AG09309 (cell line): ENCODE results near the gene VPS51.
"Not testable (repeated sequence)": the region's sequence is repeated elsewhere in the genome, so short reads cannot be mapped to it uniquely, and the experiment has no call there.

Experiments used
- DNase-seq: peaks from one replicate; pipeline ENCODE4 v3.0.0-alpha.2; 2010; ENCODE audit warnings: low read depth
- H3K4me3 ChIP-seq: 2 replicates; pipeline ENCODE4 v1.5.1; 2011; ENCODE audit warnings: mild to moderate bottlenecking, low read depth, low read length, moderate library complexity; ENCODE audit not compliant: control insufficient read depth
- TF ChIP-seq, protein P1 (sequence below): IDR thresholded peaks from 2 replicates; pipeline ENCODE4 v1.5.1; 2011; ENCODE audit warnings: mild to moderate bottlenecking, low read depth, low read length, inconsistent platforms; ENCODE audit not compliant: insufficient read depth, control insufficient read depth; ENCODE audit errors: missing control alignments

The VPS51 gene

GRCh38 chr11:65114538-65115171 is 18.6 kb downstream of the VPS51 start:
- DNase-seq, result no peak
- TF ChIP-seq, protein P1, sequence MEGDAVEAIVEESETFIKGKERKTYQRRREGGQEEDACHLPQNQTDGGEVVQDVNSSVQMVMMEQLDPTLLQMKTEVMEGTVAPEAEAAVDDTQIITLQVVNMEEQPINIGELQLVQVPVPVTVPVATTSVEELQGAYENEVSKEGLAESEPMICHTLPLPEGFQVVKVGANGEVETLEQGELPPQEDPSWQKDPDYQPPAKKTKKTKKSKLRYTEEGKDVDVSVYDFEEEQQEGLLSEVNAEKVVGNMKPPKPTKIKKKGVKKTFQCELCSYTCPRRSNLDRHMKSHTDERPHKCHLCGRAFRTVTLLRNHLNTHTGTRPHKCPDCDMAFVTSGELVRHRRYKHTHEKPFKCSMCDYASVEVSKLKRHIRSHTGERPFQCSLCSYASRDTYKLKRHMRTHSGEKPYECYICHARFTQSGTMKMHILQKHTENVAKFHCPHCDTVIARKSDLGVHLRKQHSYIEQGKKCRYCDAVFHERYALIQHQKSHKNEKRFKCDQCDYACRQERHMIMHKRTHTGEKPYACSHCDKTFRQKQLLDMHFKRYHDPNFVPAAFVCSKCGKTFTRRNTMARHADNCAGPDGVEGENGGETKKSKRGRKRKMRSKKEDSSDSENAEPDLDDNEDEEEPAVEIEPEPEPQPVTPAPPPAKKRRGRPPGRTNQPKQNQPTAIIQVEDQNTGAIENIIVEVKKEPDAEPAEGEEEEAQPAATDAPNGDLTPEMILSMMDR, result no peak
- H3K4me3 ChIP-seq, result no peak overlapping the region

DNA sequence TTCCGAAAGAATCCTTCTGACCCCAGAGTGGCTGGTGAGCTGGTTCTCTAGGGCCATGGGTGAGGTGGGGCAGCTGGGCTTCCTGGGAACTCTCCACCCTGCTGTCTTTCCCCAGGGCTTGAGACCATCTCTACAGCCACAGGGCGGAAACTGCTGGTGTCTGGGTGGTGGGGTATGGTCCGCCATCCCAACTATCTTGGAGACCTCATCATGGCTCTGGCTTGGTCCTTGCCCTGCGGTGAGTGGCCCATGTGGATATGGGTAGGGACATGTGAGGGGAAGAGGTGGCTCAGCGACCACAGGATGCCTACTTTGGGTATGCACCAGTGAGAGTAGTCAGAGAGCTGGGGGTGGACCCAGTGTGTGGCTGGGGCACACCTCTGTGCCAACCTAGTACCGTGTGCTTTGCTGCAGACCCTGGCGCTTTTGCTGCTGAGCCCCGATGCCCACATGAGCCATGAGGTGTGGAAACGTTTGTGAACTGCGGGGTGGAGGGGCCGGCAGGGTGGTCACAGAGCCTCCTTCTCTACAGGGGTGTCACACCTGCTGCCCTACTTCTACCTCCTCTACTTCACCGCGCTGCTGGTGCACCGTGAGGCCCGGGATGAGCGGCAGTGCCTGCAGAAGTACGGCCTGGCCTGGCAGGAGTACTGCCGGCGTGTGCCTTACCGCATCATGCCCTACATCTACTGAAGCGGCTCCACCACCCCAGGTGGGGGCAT is 19.5 kb downstream of the VPS51 start:
- TF ChIP-seq, protein P1, result no peak
- no peak for DNase-seq
- H3K4me3 ChIP-seq, result no peak overlapping the region

DNA sequence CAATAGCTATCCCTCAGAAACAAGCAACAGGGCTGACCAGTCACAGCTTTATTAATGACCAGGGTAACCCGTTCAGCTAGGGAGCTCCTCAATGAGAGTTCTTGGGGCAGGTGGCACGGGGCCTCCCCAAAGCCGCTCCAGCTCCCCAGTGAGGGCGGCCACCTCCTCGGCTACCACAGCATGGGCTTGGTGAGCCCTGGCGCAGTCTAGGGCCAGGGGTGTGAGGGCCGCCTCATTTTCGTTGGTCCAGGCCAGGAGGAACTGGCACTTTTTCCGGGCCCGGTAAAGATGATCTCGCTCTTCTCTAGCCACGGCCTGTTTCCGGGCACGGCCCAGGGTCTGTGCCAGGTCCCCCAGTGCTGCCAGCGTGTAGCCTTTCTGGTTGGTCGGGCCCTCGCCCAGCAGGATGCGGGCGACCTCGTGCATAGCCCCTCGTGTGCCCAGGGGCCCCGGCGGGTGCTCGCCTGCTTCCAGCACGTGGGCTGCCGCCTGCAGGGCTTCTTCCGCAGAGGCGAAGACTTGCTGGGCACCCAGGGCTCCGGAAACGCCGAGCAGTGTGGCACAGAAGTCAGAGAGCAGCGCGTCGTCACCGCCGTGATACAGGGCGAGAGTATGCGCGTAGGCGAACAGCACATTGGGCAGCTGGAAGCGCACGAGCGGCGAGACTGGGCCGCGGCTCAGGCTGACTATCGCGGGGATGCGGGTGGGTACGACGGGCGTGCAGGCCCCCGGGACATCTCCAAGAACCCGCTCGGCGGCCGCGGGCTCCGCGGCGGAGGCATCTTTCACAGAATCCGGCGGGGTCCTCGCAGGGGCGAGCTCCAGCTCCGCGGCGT is 20.6 kb downstream of the VPS51 start:
- DNase-seq, result no peak
- TF ChIP-seq, protein P1, result peak; percentile 4
- peak overlapping the region; percentile 63 for H3K4me3 ChIP-seq

DNA sequence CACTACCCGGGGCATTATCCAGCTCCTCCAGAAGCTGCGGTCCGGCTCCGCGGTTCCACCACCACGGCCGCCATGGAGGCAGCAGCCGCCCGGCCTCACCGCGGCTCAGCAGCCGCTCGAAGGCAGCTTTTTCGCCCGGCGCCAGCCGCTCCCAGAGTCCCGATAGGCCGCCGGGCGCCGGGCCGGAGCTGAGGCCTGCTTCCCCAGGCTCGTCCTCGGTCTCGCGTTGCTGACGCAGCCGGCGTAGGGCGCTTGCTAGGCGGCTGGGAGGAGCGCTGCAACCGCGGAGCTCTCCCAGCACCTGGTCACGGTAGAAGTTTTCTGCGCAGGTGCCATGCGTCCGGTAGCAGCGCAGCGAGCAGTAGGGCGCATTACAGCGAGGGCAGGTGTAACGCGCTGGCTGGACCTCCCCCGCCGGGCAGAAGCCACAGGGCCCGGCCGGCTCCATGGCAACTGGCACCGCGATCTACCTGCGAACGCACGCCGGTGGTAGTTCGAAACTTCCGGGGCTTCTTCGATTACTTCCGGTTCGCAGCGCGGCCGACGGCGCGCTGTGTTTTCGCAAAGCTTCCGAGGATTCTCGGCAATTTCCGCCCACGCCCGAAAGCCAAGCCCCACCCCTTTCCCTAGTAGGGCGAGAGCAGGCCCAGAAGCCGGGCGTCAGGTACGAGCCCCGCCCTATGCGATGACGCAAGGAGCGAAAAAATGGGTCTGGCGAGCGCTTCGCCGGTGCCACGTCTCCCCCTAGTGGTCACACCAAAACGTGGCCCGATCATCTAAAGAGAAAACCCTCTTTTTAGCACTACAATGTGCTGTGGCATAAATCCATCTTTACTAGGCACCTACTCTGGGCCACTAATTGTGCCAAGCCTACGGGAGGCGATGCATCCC is 21.4 kb downstream of the VPS51 start, which contains the start of gene ZNHIT2:
Gene ZNHIT2 (minus strand): TSS at position 496 of the 891 bp plus-strand sequence. CDS start 48 bp downstream, at position 448.
- peak within 1 kb of the TSS; percentile 63 for H3K4me3 ChIP-seq
- peak; percentile 93 for DNase-seq
- TF ChIP-seq, protein P1, result peak; percentile 93

DNA sequence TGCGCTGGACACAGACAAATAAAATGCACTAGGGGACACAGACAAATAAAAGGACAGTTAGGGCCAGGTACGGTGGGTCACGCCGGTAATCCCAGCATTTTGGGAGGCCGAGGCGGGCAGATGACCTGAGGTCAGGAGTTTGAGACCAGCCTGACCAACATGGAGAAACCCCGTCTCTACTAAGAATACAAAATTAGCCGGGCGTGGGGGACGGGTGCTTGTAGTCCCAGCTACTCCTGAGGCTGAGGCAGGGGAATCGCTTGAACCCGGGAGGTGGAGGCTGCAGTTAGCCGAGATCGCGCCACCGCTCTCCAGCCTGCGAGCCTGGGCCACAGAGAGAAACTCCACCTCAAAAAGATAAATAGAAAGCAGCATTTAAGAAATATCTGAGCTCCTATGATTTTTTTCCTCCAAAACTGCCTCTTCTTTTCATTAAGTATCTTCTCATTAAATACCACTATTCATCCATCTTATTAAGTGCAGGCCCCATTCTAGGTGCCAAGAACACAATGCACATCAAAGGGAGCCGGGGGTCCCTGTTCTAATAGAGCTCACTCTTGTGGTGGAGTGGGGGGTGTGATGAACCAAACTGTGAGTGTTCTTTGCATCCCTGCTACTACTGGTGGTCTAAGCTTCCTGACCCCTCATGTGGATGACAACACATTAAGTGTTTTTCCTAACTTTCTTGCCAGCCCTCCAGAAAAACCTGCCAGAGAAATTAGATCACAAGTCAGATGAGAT is 22.3 kb downstream of the VPS51 start:
- DNase-seq, result no peak
- H3K4me3 ChIP-seq, result no peak overlapping the region
- TF ChIP-seq, protein P1, result no peak

DNA sequence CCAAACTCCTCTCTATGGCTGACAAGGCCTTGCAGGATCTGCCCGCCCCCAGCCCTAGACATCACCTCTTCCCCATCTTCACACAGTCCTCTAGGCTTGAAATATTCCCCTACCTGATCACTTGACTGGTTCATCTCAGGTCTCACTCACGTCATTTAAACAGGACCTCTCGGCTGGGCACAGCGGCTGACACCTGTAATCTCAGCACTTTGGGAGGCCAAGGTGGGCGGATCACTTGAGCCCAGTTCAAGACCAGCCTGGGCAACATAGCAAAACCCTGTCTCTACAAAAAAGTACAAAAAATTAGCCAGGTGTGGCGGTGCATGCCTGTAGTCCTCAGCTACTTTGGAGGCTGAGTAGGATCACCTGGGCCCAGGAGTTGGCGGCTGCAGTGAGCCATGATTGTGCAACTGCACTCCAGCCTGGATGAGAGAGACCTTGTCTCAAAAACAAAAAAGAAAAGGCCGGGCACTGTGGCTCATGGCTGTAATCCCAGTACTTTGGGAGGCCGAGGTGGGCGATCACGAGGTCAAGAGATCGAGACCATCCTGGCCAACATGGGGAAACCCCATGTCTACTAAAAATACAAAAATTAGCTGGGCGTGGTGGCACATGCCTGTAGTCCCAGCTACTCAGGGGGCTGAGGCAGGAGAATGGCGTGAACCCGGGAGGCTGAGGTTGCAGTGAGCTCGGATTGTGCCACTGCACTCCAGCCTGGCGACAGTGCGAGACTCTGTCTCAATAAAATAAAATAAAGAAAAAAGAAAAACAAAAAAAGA is 23.1 kb downstream of the VPS51 start:
- H3K4me3 ChIP-seq, DNase-seq: not testable (repeated sequence)
